GM23248 (cell line): ENCODE results near the gene LIN28B.

ENCODE experiments used
- EZH2 ChIP-seq: fragments of 200-600 bp; sonication (generic); IDR thresholded peaks from 2 replicates; pipeline ENCODE4 v1.6.1; 2018; ENCODE audit warnings: antibody characterized with exemption, mild to moderate bottlenecking; ENCODE audit not compliant: insufficient read depth, poor library complexity, severe bottlenecking
- EZH2phosphoT487 ChIP-seq: fragments of 200-600 bp; sonication (generic); IDR thresholded peaks from 2 replicates; pipeline ENCODE4 v1.6.1; 2018; ENCODE audit warnings: antibody characterized with exemption, moderate library complexity, mild to moderate bottlenecking, low read depth; ENCODE audit not compliant: insufficient read depth

GRCh38 chr6:104955927-104956730 lies 778 bp upstream of the LIN28B start:
- TF ChIP-seq EZH2 (peak; percentile 52), EZH2phosphoT487 (no peak)
